OCI-LY1 (cell line): ENCODE data around the gene LAMTOR5.

Source experiments
- H2AFZ ChIP-seq: fragments of 200-600 bp; sonication (generic), shearing (Covaris generic); 2 replicates; pipeline ENCODE4 v1.6.0; 2014; ENCODE audit warnings: antibody characterized with exemption, mild to moderate bottlenecking, low read length
- H3F3A ChIP-seq: fragments of 200-600 bp; sonication (generic), shearing (Covaris generic); 2 replicates; pipeline ENCODE4 v1.6.0; 2014; ENCODE audit warnings: mild to moderate bottlenecking, antibody characterized with exemption, low read length, moderate library complexity; ENCODE audit not compliant: insufficient read depth
- H3K27ac ChIP-seq: fragments of 200-600 bp; sonication (generic); 2 replicates; pipeline ENCODE4 v1.5.1; 2014; ENCODE audit warnings: low read length, mixed run types, mild to moderate bottlenecking, low read depth; ENCODE audit not compliant: poor library complexity, severe bottlenecking
- H3K27me3 ChIP-seq: fragments of 200-600 bp; sonication (generic); 2 replicates; pipeline ENCODE4 v1.6.0; 2014; ENCODE audit warnings: antibody characterized with exemption, mild to moderate bottlenecking, low read length, moderate library complexity; ENCODE audit not compliant: insufficient read depth
- H3K36me3 ChIP-seq: fragments of 200-600 bp; sonication (generic); 2 replicates; pipeline ENCODE4 v1.6.1; 2014; ENCODE audit warnings: mild to moderate bottlenecking, antibody characterized with exemption, low read length, moderate library complexity, mixed read lengths; ENCODE audit not compliant: insufficient read depth
- H3K4me1 ChIP-seq: fragments of 200-600 bp; sonication (generic); 2 replicates; pipeline ENCODE4 v1.5.1; 2014; ENCODE audit warnings: mild to moderate bottlenecking, low read length, moderate library complexity; ENCODE audit not compliant: insufficient read depth, severe bottlenecking
- H3K4me2 ChIP-seq: fragments of 200-600 bp; sonication (generic), shearing (Covaris generic); 2 replicates; pipeline ENCODE4 v1.6.1; 2014; ENCODE audit warnings: low read length
- H3K4me3 ChIP-seq: fragments of 200-600 bp; sonication (generic); 2 replicates; pipeline ENCODE4 v1.5.1; 2014; ENCODE audit warnings: low read length, low read depth, mild to moderate bottlenecking, mixed read lengths; ENCODE audit not compliant: poor library complexity, severe bottlenecking
- H3K79me2 ChIP-seq: fragments of 200-600 bp; shearing (Covaris generic); 2 replicates; pipeline ENCODE4 v1.6.1; 2016; ENCODE audit warnings: mixed run types, low read length, mixed read lengths; ENCODE audit not compliant: insufficient read depth
- H3K9ac ChIP-seq: fragments of 200-600 bp; sonication (generic), shearing (Covaris generic); 2 replicates; pipeline ENCODE4 v1.6.1; 2014; ENCODE audit warnings: mild to moderate bottlenecking, low read length, mixed read lengths
- H3K9me2 ChIP-seq: fragments of 200-600 bp; sonication (generic), shearing (Covaris generic); 2 replicates; pipeline ENCODE4 v1.6.1; 2014; ENCODE audit warnings: low read depth, mild to moderate bottlenecking, low read length, mixed read lengths
- H3K9me3 ChIP-seq: fragments of 200-600 bp; shearing (Covaris generic); 2 replicates; pipeline ENCODE4 v1.6.1; 2014; ENCODE audit warnings: low read length, mixed read lengths
- H4K20me1 ChIP-seq: fragments of 200-600 bp; sonication (generic), shearing (Covaris generic); 2 replicates; pipeline ENCODE4 v1.6.0; 2016; ENCODE audit warnings: mild to moderate bottlenecking, low read length; ENCODE audit not compliant: insufficient read depth
- EZH2 ChIP-seq: fragments of 200-600 bp; sonication (generic), shearing (Covaris generic); IDR thresholded peaks from 2 replicates; pipeline ENCODE4 v1.8.0; 2017; ENCODE audit warnings: borderline replicate concordance, mixed run types, mild to moderate bottlenecking, antibody characterized with exemption, low read length, moderate library complexity, mixed read lengths
- TF ChIP-seq, protein P1 (sequence below): fragments of 200-600 bp; sonication (generic), shearing (Covaris generic); IDR thresholded peaks from 2 replicates; pipeline ENCODE4 v1.5.1; 2017; ENCODE audit warnings: mild to moderate bottlenecking, antibody characterized with exemption, low read length, moderate library complexity, mixed read lengths

The LAMTOR5 gene

DNA sequence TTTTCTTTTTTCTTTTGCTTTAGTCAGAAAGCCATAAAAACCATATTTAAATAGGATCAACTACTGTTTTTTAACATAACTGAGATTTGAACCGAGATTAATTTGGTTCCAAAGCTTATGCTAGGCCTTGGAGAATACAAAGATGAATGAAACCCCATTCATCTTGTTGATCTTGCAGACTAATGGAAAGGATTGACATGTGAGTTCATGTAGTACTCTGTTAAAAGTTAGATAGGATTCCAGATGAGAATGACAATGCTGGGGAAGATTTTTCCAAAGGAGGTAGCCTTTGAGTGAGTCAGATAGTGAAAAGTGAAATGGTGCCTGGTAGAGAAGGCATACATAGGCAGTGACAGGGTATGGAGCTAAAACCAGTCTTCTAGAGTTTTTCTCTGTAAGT is 45.6 kb downstream of the LAMTOR5 start:
- Histone ChIP-seq H3K4me3 (no peak overlapping the region), H3K9me2 (no peaks in the 10 kb centered on the region), H3K9me3 (no peaks in the 10 kb centered on the region), H4K20me1 (no peaks in the 10 kb centered on the region), H3F3A (no peaks in the 10 kb centered on the region), H2AFZ (no peak overlapping the region), H3K4me2 (no peak overlapping the region), H3K27ac (no peak overlapping the region), H3K4me1 (no peaks in the 10 kb centered on the region), H3K79me2 (peaks cover 66% of the 10 kb centered on the region), H3K27me3 (no peaks in the 10 kb centered on the region), H3K9ac (no peak overlapping the region), H3K36me3 (peaks cover 91% of the 10 kb centered on the region)
- no peak for TF ChIP-seq EZH2
- TF ChIP-seq, protein P1, sequence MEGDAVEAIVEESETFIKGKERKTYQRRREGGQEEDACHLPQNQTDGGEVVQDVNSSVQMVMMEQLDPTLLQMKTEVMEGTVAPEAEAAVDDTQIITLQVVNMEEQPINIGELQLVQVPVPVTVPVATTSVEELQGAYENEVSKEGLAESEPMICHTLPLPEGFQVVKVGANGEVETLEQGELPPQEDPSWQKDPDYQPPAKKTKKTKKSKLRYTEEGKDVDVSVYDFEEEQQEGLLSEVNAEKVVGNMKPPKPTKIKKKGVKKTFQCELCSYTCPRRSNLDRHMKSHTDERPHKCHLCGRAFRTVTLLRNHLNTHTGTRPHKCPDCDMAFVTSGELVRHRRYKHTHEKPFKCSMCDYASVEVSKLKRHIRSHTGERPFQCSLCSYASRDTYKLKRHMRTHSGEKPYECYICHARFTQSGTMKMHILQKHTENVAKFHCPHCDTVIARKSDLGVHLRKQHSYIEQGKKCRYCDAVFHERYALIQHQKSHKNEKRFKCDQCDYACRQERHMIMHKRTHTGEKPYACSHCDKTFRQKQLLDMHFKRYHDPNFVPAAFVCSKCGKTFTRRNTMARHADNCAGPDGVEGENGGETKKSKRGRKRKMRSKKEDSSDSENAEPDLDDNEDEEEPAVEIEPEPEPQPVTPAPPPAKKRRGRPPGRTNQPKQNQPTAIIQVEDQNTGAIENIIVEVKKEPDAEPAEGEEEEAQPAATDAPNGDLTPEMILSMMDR: no peak

DNA sequence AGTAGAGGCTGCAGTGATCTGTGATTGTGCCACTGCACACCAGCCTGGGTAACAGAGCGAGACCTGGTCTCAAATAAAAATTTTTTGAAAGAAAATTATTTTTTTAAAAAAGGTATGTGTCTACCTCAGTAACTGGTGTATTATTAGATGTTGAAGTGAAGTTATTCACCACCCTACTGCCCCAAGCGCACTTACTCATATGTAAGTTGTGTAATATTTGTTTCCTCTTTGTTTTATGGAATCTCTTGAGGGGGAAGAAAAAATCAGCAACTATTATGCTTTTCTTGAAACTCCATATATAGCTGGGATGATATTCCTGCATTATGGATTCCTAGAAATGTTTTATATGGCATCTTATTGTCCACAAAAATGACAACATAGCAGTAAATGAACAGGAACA is 47.1 kb downstream of the LAMTOR5 start:
- Histone ChIP-seq H3K4me2 (no peak overlapping the region), H4K20me1 (no peaks in the 10 kb centered on the region)

DNA sequence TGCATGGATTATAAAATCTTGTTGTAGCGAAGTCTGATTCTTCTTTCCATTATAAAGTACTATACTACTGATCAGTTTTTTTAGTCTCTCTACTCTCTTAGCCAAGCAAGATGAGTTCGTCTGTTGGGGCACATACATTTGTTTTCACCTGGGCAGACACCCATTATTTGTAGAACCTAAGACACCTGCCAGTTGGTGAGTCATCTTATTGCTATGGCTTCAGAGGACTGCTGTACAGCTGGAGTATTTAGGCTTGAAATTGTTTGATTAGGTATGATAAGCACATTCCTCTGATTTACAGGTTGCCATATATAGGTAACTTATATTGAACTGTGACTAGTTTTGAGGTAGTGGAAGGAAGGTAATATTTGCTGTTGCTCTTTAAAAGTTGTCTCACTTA is 51.1 kb downstream of the LAMTOR5 start:
- no peaks in the 10 kb centered on the region for H3K27me3 ChIP-seq
- no peak overlapping the region for H3K27ac ChIP-seq
- H3K4me2 ChIP-seq: no peak overlapping the region
- no peak overlapping the region for H3K9ac ChIP-seq
- peaks cover 20% of the 10 kb centered on the region for H3K4me1 ChIP-seq
- H3F3A ChIP-seq: no peaks in the 10 kb centered on the region
- no peak overlapping the region for H2AFZ ChIP-seq
- H3K36me3 ChIP-seq: peaks cover 81% of the 10 kb centered on the region
- no peaks in the 10 kb centered on the region for H3K9me2 ChIP-seq
- no peaks in the 10 kb centered on the region for H4K20me1 ChIP-seq
- H3K79me2 ChIP-seq: peaks cover 94% of the 10 kb centered on the region
- no peak overlapping the region for H3K4me3 ChIP-seq
- no peaks in the 10 kb centered on the region for H3K9me3 ChIP-seq
- no peak for TF ChIP-seq EZH2
- TF ChIP-seq, protein P1: no peak

More for the DNA sequence above, 47.1 kb downstream of the LAMTOR5 start:
- Histone ChIP-seq H3K4me1 (no peaks in the 10 kb centered on the region), H3K27ac (no peak overlapping the region), H3K36me3 (peaks cover 90% of the 10 kb centered on the region), H3F3A (no peaks in the 10 kb centered on the region), H2AFZ (no peak overlapping the region), H3K27me3 (no peaks in the 10 kb centered on the region), H3K9ac (no peak overlapping the region), H3K4me3 (no peak overlapping the region), H3K9me3 (no peaks in the 10 kb centered on the region), H3K79me2 (peaks cover 80% of the 10 kb centered on the region), H3K9me2 (no peaks in the 10 kb centered on the region)
- no peak for TF ChIP-seq EZH2
- TF ChIP-seq, protein P1: no peak
